ENCODE results near the gene AGAP2. TPM values are rescaled to one million over a fixed set of nuclear protein-coding genes. Genes with fewer than 3 reads are reported as not detected.

Gene AGAP2
- total and polyA plus RNA-seq, 8 donors, result 0.31 to 5.8 (median 0.54) TPM

- peak overlapping the region in 1 of 2 donors; percentile 50 for H3K4me3 ChIP-seq
- peaks cover 39 to 58% of the 10 kb centered on the region in 2 donors for H3K27me3 ChIP-seq
- peak overlapping the region in 1 of 2 donors; percentile 81 for H3K27ac ChIP-seq
- no peak for ATAC-seq
- H3K9me3 ChIP-seq, result no peaks in the 10 kb centered on the region
- peaks cover 0 to 8% of the 10 kb centered on the region in 2 donors for H3K36me3 ChIP-seq
- peaks cover 13 to 65% of the 10 kb centered on the region in 2 donors for H3K4me1 ChIP-seq
- no peak for TF ChIP-seq CTCF (IDR thresholded peaks at IDR 0.05)
- no peak for DNase-seq
- intact Hi-C loops (cut with DNase I), result no loop called here
Measured at GRCh38 chr12:57740656-57741412, 2.3 kb upstream of the AGAP2 start.

- H3K4me3 ChIP-seq, result no peak overlapping the region
- H3K4me1 ChIP-seq, result peaks cover 13 to 63% of the 10 kb centered on the region in 2 donors
- no peak for TF ChIP-seq CTCF (IDR thresholded peaks at IDR 0.05)
Measured at GRCh38 chr12:57739914-57740538, 1.5 kb upstream of the AGAP2 start.

DNA sequence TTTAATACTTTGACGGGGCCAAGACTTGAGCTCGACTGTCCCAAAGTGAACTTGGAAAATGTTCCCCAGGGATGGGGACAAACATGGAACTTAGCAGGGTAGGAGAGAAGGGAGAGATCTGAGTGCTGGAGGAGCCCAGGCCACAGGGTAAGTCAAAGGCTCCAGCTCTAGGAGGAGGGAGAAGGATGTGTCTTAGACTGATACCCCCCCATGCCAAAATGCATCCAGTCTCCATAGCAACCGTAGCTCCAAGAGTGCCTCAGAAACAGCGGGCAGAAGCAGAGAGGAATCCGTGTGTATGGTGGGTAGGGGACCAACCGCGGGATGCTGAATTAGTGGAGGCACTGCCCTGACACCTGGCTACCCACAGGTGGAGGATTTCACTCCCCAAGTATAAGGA is 845 bp upstream of the AGAP2 start:
- intact Hi-C loops (cut with DNase I), result no loop called here
- Histone ChIP-seq H3K4me3 (no peak overlapping the region), H3K27me3 (peaks cover 48 to 73% of the 10 kb centered on the region in 2 donors)

More at GRCh38 chr12:57739914-57740538, 1.5 kb upstream of the AGAP2 start:
- Histone ChIP-seq H3K27ac (no peak overlapping the region), H3K9me3 (no peaks in the 10 kb centered on the region), H3K27me3 (peaks cover 46 to 67% of the 10 kb centered on the region in 2 donors), H3K36me3 (peaks cover 0 to 14% of the 10 kb centered on the region in 2 donors)
- DNase-seq (no peak), ATAC-seq (no peak)
- intact Hi-C loops (cut with DNase I), result no loop called here

DNA sequence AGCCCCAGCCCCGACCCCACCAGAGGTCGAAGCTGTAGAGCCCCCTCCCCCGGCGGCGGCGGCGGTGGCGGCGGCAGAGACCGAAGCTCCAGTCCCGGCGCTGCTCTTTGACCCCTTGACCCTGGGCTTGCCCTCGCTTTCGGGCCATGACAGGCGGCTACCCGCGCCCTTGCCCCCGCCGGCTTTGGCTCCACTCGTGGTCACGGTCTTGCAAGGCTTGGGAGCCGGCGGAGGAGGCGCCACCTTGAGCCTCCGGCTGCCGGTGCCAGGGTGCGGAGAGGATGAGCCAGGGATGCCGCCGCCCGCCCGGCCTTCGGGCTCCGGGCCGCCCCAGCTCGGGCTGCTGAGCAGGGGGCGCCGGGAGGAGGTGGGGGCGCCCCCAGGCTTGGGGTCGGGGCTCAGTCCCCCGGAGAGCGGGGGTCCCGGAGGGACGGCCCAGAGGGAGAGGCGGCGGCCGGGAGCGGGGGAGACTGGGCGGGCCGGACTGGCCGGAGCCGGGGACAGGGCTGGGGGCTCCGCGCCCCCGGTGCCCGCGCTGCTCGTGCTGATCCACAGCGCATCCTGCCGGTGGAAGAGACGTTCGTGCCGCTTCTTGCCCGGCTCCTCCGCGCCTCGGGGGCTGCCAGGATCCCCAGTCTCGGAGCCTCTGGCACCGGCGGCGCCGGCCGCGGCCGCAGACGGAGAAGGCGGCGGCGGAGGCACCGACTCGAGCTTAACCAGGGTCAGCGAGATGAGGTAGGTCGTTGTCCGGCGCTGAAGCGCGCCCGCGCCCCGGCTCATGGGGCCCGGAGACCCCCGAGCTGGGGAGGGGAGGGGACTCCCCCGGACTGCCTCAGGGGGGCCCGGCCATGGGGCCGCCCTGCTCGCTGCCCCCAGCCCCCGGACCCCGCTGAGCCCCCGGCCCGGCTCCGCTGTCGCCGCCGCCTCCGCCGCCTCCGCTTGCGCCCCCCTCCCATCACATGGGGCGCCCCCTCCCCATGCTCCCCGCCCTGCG is 778 bp downstream of the AGAP2 start:
- ATAC-seq (no peak), DNase-seq (no peak)
- Histone ChIP-seq H3K9me3 (no peaks in the 10 kb centered on the region), H3K27me3 (peaks cover 48 to 84% of the 10 kb centered on the region in 2 donors), H3K36me3 (peaks cover 0 to 37% of the 10 kb centered on the region in 2 donors), H3K27ac (no peak overlapping the region), H3K4me1 (peaks cover 13 to 56% of the 10 kb centered on the region in 2 donors), H3K4me3 (no peak overlapping the region)
- no peak for TF ChIP-seq CTCF (IDR thresholded peaks at IDR 0.05)
- intact Hi-C loops (cut with DNase I), result no loop called here

More for the DNA sequence above, 845 bp upstream of the AGAP2 start:
- Histone ChIP-seq H3K9me3 (no peaks in the 10 kb centered on the region), H3K27ac (no peak overlapping the region), H3K4me1 (peaks cover 13 to 63% of the 10 kb centered on the region in 2 donors), H3K36me3 (peaks cover 0 to 20% of the 10 kb centered on the region in 2 donors)
- no peak for DNase-seq
- ATAC-seq, result no peak
- no peak for TF ChIP-seq CTCF (IDR thresholded peaks at IDR 0.05)

All from left lung (tissue), 10 donors.